Spleen (tissue), 7 donors: ENCODE results near the gene ADAM19.

Source experiments
- POLR2A ChIP-seq, 3 donors: fragments of 450-650 bp; IDR thresholded peaks; one replicate each; pipeline ENCODE4 v1.5.1; 2017; ENCODE audit warnings: antibody characterized with exemption in 3 of 3, mild to moderate bottlenecking in 1 of 3
- TF ChIP-seq, protein P1 (sequence below), 11 experiments: fragments of 200-600 bp in 7 of 11; fragments of 450-650 bp in 4 of 11; sonication (generic) in 4 of 11; IDR thresholded peaks in 8 of 11; conservative IDR thresholded peaks in 3 of 11; 1 replicate in 7 of 11; 2 replicates in 4 of 11; pipeline versions ENCODE4 v1.4.0 to v1.8.0; 2016 to 2021; ENCODE audit warnings: antibody characterized with exemption in 11 of 11, inconsistent platforms in 4 of 11, mild to moderate bottlenecking in 1 of 11
- donor health status: DM: no; HTN: no; CAD: no; lungs with moderate emphysema.
- donor health status: DM: no; HTN: no; CAD: no.
- donor health status: DM: no; HTN: no; CAD: no.

DNA sequence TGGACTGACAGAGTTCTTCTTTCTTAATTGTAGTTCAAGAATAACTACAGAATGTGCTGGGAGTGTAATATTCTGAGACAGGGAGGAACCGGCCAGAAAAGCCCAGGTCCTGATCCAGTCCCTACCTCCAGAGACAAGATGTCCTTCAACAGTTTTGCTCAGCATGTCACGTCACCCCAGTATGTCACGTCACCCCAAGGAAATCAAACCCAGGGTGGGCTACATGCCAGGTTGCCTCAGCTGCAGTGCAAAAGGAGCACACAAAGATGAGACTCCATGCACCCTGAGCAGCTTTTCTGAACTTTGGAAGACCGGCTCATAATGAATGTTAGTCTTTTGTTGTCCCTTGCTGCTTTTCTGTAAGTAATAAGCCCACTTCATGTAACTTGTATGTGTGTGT lies 141.5 kb downstream of the ADAM19 start:
- TF ChIP-seq, protein P1, sequence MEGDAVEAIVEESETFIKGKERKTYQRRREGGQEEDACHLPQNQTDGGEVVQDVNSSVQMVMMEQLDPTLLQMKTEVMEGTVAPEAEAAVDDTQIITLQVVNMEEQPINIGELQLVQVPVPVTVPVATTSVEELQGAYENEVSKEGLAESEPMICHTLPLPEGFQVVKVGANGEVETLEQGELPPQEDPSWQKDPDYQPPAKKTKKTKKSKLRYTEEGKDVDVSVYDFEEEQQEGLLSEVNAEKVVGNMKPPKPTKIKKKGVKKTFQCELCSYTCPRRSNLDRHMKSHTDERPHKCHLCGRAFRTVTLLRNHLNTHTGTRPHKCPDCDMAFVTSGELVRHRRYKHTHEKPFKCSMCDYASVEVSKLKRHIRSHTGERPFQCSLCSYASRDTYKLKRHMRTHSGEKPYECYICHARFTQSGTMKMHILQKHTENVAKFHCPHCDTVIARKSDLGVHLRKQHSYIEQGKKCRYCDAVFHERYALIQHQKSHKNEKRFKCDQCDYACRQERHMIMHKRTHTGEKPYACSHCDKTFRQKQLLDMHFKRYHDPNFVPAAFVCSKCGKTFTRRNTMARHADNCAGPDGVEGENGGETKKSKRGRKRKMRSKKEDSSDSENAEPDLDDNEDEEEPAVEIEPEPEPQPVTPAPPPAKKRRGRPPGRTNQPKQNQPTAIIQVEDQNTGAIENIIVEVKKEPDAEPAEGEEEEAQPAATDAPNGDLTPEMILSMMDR (IDR thresholded peaks at IDR 0.05 in 8 of 11, conservative IDR thresholded peaks at IDR 0.05 in 3 of 11) = no peak
- TF ChIP-seq POLR2A (IDR thresholded peaks at IDR 0.05) = no peak
